ENCODE results near the gene PPP1R3E.

GRCh38 chr14:23324993-23325392 is 22.3 kb upstream of the PPP1R3E start:
- TF ChIP-seq CTCF (IDR thresholded peaks at IDR 0.05; ENCODE audit: poor library complexity) (no peak), EZH2 (IDR thresholded peaks at IDR 0.05; ENCODE audit: borderline replicate concordance) (no peak), EZH2phosphoT487 (IDR thresholded peaks at IDR 0.05; ENCODE audit: low read depth, severe bottlenecking, unreplicated experiment) (no peak)

Data from hepatocyte (in vitro differentiated cells).